GM19395 (cell line): ENCODE data around the gene RPS6KA2.
A peak's percentile ranks its signal among the peaks of the same experiment; 100 is the strongest.
"Not testable (repeated sequence)": the region's sequence is repeated elsewhere in the genome, so short reads cannot be mapped to it uniquely, and the experiment has no call there.

ENCODE experiments used
- ATAC-seq: cut with Tn5 transposase; IDR thresholded peaks from one replicate; pipeline ENCODE4 v1.9.1; 2021; ENCODE audit warnings: mild to moderate bottlenecking, moderate library complexity; ENCODE audit not compliant: unreplicated experiment

Gene RPS6KA2

DNA sequence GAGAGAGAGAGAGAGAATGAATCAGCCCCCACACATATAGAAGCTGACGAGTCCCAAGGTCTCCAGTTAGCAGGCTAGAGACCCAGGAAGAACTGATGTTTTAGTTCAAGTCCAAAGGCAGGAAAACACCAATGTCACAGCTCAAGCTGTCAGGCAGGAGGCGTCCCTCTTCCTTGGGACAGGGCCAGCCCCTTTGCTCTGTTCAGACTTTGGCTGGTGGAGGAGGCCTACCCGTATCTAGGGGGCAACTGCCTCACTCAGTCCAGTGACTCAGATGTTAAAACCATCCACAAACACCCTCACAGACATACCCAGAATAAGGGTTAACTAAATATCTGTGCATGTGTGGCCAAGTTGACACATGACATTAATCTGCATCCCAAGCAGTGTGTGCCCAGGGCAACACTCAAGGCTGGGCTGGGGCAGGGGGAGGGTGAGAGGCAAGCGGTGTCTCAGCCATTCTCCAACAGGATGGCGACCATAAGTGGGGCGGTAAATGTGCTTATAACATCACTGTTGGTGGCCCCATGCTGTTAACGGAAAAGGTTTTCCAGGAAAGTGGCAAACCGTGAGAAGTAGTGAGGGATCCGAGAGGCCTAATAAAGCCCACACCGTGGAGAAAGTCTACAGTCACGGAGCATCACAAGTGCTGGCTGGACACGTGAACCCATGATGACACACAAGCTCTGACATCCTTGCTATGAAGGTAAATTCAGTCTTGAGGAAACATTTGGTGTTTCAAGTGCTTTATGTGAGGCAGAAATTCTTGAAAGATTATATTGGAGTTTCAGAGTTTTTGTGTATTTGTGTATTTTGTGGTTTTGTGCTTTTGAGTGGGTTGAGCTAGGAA is 68.7 kb downstream of the RPS6KA2 start:
- no peak for ATAC-seq

- no peak for ATAC-seq
Measured at GRCh38 chr6:166556863-166557322, 70.2 kb downstream of the RPS6KA2 start.

DNA sequence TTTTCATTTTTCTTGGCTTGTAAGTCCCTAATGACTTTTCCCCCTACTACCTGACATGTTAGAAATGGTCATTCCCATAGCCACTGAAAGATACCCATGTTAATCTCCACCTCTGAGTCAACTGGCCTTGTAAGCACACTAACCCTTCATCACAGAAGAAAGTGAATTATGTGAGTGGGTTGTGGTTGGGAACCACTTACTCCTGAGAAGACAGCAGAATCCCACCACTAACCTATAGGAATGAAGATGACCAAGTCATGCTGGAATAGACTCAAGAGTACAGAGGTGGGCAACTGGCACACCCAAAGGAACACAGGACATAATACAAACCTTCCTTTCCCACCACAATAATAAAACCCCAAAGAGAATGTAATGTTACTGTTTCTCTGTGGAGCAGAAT is 70.7 kb downstream of the RPS6KA2 start:
- no peak for ATAC-seq

- ATAC-seq = no peak
Measured at GRCh38 chr6:166555086-166555485, 72.0 kb downstream of the RPS6KA2 start.

GRCh38 chr6:166554316-166554715 is 72.7 kb downstream of the RPS6KA2 start:
- no peak for ATAC-seq

DNA sequence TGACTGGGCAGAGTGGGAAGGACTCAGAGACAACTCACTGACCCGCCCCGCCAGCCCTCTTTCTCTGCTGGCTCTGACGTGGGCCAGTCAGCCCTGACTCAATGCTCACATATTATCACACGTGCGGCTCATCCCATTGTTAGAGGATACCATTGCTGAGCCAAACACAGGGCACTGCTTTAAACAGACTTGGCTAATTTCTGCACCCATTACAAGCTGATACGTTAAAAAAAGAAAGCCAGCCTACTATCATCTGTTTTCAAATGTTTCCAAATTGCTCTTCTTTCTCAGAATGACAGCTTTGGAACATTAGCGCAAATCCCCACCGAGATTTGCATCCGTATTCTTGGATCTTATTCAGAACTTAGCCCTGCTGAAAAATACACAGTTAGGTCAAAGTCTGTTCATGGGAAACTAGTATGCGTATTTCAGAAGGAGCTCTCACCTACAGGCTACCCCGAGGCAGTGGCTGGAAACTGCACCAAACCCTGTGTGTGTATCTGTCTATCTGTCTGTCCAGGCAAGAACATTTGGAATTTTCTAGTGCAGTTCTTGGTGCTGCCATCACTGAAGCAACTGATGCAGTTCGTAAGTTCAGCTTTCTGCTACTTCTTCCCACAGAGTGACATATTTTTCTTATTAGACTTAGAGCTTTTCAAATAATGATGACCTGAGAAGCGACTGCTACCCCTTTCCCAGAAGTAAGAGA is 73.3 kb downstream of the RPS6KA2 start:
- ATAC-seq = no peak

GRCh38 chr6:166552600-166552999 is 74.5 kb downstream of the RPS6KA2 start:
- no peak for ATAC-seq

DNA sequence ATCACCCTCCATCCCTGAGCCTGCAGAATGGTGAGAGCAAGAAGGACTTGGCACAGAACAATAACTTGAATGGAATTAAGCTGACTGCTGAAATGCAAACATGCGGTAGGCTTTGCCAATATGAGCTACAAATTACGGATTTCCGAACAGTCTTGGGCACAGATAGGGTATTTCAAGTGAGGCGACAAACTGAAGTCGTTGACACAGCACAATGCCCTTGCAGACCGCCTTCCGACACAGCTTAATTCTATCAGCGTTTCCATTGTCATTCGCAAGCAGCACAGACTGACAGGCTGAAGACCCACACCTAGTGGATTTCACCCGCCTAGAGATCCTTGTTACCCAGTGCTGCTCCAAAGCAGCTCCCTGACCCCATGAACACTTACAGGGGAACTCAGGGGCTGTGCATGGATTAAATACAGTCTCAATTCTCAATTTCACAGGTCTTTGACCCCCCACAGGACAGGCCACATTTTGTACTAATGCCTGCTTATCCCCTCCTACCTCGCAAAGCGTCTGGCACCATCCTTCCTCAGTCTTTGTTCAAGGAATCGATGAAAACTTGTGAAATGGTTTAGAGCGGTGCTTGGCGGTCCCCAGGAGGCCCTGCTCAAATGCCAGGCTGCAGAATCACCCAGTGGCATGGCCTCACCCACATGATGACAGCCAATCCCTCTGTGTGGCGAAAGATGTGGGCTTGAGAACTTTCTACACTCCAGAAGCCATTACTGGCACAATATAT is 75.1 kb downstream of the RPS6KA2 start:
- no peak for ATAC-seq

DNA sequence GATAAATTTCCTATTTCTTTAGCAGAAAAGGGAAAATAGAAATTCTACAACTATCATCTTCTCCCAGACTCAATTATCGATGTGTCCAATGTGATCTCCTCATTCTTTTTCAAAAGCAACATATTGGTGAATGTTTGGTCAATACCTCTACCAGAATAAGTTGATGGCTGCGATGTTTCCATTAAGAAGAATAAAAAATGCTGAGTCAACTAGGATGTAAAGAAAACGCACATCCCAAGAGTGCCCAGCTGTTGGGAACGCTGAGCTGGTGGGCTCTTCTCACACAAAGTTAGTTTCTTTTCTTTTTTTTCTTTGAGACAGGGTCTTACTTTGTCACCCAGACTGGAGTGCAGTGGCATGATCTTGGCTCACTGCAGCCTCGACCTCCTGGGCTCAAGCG is 80.4 kb downstream of the RPS6KA2 start:
- ATAC-seq = no peak

DNA sequence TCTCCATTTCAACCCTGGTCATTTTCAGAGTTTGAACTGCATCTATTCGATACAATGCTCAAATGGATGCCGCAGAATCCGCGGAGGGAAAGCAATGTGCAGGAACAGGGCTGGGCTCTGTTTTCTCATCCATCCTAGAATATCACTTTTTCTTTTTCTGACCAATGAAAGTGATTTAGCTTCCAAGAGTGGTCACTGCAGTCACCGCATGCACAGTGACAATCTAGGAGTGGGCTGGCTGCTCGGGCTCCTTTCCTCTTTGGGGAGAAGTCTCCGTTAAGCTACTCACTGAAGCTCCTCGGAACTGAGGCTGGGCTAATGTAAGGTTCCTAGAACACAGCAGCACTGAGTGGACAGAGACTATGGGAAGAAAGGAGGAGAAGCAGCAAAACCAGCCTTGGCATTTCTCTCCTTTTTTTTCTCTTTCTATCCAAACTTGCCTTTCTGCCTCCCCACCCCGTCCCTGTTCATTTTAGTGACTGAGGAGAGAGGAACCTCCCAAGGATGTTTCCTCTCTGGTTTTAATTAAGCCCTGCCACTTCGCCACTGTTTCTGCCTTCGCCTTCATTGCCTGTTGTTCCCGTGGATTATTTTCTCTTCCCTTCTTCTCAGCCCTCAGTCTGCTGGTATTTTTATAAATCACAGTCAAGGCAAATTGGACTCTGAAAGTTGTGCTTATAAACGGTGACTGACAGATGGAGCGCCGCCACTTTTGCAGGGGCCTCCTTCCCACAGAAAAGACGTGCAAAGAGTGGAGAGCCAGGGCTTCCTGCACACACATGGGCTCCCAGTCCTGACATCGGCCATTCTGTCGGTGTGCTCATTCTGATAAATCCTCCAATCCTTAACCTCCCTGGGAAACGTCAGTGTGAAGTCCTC is 81.7 kb downstream of the RPS6KA2 start:
- no peak for ATAC-seq

- ATAC-seq = no peak
Measured at GRCh38 chr6:166544296-166544605, 82.8 kb downstream of the RPS6KA2 start.

- ATAC-seq = no peak
Measured at GRCh38 chr6:166543603-166544295, 83.3 kb downstream of the RPS6KA2 start.

DNA sequence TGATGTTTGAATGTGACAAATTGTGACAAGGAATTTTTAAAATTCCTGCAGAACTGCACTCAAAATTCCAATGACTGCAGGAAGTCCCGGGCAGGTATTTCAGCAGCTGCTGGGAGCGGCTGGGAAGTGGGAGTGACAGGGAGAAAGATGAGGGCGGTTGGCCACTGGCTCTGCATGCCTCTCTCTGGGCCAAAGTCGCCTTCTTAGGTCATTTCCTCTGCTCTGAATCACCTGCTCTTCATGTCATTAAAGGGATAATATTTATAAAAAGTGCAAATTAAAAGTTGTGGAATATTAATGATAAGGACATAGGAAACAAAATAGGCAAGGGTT is 84.5 kb downstream of the RPS6KA2 start:
- no peak for ATAC-seq

GRCh38 chr6:166541876-166542579 is 85.0 kb downstream of the RPS6KA2 start:
- ATAC-seq = peak; percentile 40

DNA sequence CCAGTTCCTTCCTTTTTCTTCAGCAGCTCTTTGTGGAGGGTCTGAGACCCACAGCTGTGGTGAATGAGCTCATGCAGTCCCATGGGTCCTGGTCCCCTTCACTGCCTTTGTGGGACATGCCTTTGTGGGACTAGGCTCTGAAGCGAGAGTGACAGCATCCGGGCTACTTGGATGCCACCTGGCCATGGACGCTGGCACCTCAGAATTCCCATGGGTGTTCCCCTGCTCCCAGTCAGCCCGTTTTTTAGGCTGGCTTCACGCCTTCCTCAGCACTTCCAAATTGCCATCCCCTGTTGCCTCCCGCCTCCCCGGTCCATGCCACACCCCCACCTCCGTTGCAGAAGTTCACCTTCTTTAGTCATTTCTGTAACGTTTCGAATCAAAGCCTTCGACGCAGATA is 85.7 kb downstream of the RPS6KA2 start:
- ATAC-seq = peak; percentile 50

- ATAC-seq = peak; percentile 97
Measured at GRCh38 chr6:166540631-166541331, 86.3 kb downstream of the RPS6KA2 start.

DNA sequence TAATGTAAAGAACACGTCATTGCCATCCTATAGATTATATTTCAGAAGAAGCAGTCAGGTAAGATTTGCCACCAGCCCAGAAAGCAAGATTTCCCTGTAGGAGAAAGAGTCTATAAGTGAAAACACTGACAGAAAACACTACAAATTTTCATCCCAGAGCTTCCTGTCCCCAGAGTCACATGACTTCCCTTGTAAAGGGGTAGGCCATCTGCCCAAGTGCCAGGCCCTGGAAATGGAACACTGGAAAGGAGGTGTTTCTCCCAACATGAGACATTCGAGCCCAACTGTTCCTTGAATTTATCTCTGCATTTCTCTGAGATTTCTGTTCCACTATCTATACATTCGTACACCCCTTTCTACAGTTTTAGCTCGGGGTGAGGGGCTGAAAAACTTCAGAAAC is 87.5 kb downstream of the RPS6KA2 start:
- ATAC-seq = no peak

- not testable (repeated sequence) for ATAC-seq
Measured at GRCh38 chr6:166539011-166539385, 88.1 kb downstream of the RPS6KA2 start.
